ENCODE data around the gene APBA1. TPM values are rescaled to one million over a fixed set of nuclear protein-coding genes. Genes with fewer than 3 reads are reported as not detected.

APBA1 gene
- total RNA-seq, 1 experiment from 2014 or later = 1.8 TPM

GRCh38 chr9:69604568-69605219 lies 67.5 kb downstream of the APBA1 start:
- Histone ChIP-seq H2BK15ac (ENCODE audit: low read depth, low read length) (no peak overlapping the region), H3T11ph (ENCODE audit: low read length) (no peak overlapping the region), H3K14ac (ENCODE audit: insufficient read depth, low read length) (no peak overlapping the region), H3K9ac (ENCODE audit: extremely low read depth, insufficient read length, low read length) (no peak overlapping the region), H2AK5ac (ENCODE audit: insufficient read length, low read length) (no peak overlapping the region), H3K4ac (ENCODE audit: low read depth, low read length) (no peak overlapping the region), H3K79me1 (ENCODE audit: insufficient read depth, low read depth, low read length, poor library complexity, severe bottlenecking) (no peaks in the 10 kb centered on the region), H3K18ac (ENCODE audit: insufficient read length, low read depth, low read length) (no peak overlapping the region), H3K27ac (ENCODE audit: insufficient read length, low read depth, low read length) (no peak overlapping the region), H3K4me2 (ENCODE audit: insufficient read depth, insufficient read length, low read length) (no peak overlapping the region), H3K56ac (ENCODE audit: insufficient read length, low read depth, low read length) (no peak overlapping the region), H2BK12ac (ENCODE audit: insufficient read length, low read depth, low read length) (no peak overlapping the region), H2AFZ (ENCODE audit: low read length) (no peak overlapping the region), H3K9me3 (ENCODE audit: control insufficient read depth, low read depth, low read length) (no peaks in the 10 kb centered on the region), H4K91ac (ENCODE audit: insufficient read length, low read depth, low read length) (no peak overlapping the region), H2BK20ac (ENCODE audit: low read depth, low read length, poor library complexity, severe bottlenecking) (no peak overlapping the region), H3K4me1 (ENCODE audit: insufficient read depth, low read length) (no peaks in the 10 kb centered on the region; the same call in 1 of the 2 replicates), H3K27me3 (ENCODE audit: insufficient read depth, low read length) (no peaks in the 10 kb centered on the region), H2BK5ac (ENCODE audit: insufficient read length, low read length) (no peak overlapping the region), H3K23ac (ENCODE audit: insufficient read length, low read depth, low read length) (no peak overlapping the region), H3K23me2 (ENCODE audit: insufficient read length, low read depth, low read length, poor library complexity, severe bottlenecking) (no peaks in the 10 kb centered on the region), H2BK120ac (ENCODE audit: low read depth, low read length, poor library complexity, severe bottlenecking) (no peak overlapping the region), H4K8ac (replicated peaks; ENCODE audit: insufficient read length, low read depth, low read length) (no peak overlapping the region), H4K5ac (ENCODE audit: insufficient read length, low read depth, low read length) (peak overlapping the region; percentile 13), H3K79me2 (ENCODE audit: insufficient read depth, low read length) (no peaks in the 10 kb centered on the region), H4K20me1 (ENCODE audit: control insufficient read depth, insufficient read depth, insufficient read length) (no peaks in the 10 kb centered on the region)
- no peaks in the 10 kb centered on the region for H3K27me3 Mint-ChIP-seq (ENCODE audit: low read depth)
- no peaks in the 10 kb centered on the region for H3K9me3 Mint-ChIP-seq
- no CpG with 5 or more reads among the region's 10 CpGs for WGBS (ENCODE audit: extremely low coverage, insufficient read length, low lambda C conversion rate)
- no peak for DNase-seq
- TF ChIP-seq CTCF (conservative IDR thresholded peaks at IDR 0.05) = no peak
- H3K27ac Mint-ChIP-seq = no peak overlapping the region
- H3K36me3 Mint-ChIP-seq (ENCODE audit: insufficient read depth in 1 of 3, low read depth in 3 of 3) = no peaks in the 10 kb centered on the region
- H3K4me1 Mint-ChIP-seq = peaks cover 5 to 7% of the 10 kb centered on the region in 2 experiments
- H3K4me3 Mint-ChIP-seq = no peak overlapping the region

All from H9 (cell line).